Gastrocnemius medialis (tissue), 4 donors: ENCODE results near the gene SAMD1. TPM values are rescaled to one million over a fixed set of nuclear protein-coding genes. Genes with fewer than 3 reads are reported as not detected.

ENCODE experiments used
- ATAC-seq, 2 donors: fragments of 150-250 bp; one replicate each; pipeline ENCODE4 v1.9.1; 2016
- DNase-seq, 2 donors: peaks; one replicate each; pipeline ENCODE4 v3.0.0-alpha.2; 2019
- H3K27ac ChIP-seq, 4 donors: fragments of 200-600 bp; sonication (generic); 1 replicate in 1 of 4; 2 replicates in 3 of 4; pipeline ENCODE4 v1.5.1; 2016 to 2018; ENCODE audit warnings: mild to moderate bottlenecking in 2 of 4, moderate library complexity in 1 of 4
- H3K27me3 ChIP-seq, 3 donors: fragments of 200-600 bp; sonication (generic) in 2 of 3; 1 replicate in 1 of 3; 2 replicates in 2 of 3; pipeline versions ENCODE4 v1.5.1 to v1.6.0; 2016 to 2019; ENCODE audit warnings: mild to moderate bottlenecking in 1 of 3, moderate library complexity in 1 of 3
- H3K36me3 ChIP-seq, 2 donors: fragments of 200-600 bp; sonication (generic) in 1 of 2; one replicate each; pipeline ENCODE4 v1.5.1; 2017 to 2018
- H3K4me1 ChIP-seq, 2 donors: fragments of 200-600 bp; sonication (generic) in 1 of 2; one replicate each; pipeline ENCODE4 v1.5.1; 2016 to 2017; ENCODE audit warnings: mild to moderate bottlenecking in 2 of 2
- H3K4me3 ChIP-seq, 4 donors: fragments of 200-600 bp; sonication (generic) in 3 of 4; 1 replicate in 1 of 4; 2 replicates in 3 of 4; pipeline ENCODE4 v1.5.1; 2016 to 2019; ENCODE audit warnings: mild to moderate bottlenecking in 2 of 4
- H3K9me3 ChIP-seq, 3 donors: fragments of 200-600 bp; sonication (generic) in 2 of 3; 1 replicate in 1 of 3; 2 replicates in 2 of 3; pipeline ENCODE4 v1.5.1; 2016 to 2019
- CTCF ChIP-seq, 5 experiments: fragments of 450-650 bp in 3 of 5; fragments of 200-600 bp in 2 of 5; sonication (generic) in 2 of 5; IDR thresholded peaks in 4 of 5; conservative IDR thresholded peaks in 1 of 5; 1 replicate in 4 of 5; 2 replicates in 1 of 5; pipeline ENCODE4 v1.5.1; 2016 to 2019; ENCODE audit warnings: antibody characterized with exemption in 5 of 5, mild to moderate bottlenecking in 3 of 5, moderate library complexity in 3 of 5
- POLR2A ChIP-seq, 2 donors: fragments of 450-650 bp; IDR thresholded peaks; one replicate each; pipeline ENCODE4 v1.6.1; 2017; ENCODE audit warnings: antibody characterized with exemption in 2 of 2, mild to moderate bottlenecking in 2 of 2, moderate library complexity in 2 of 2
- in situ Hi-C, 4 donors: fragments of 200-750 bp; cut with MboI; loops; one replicate each; pipeline versions ENCODE4 v1.15.0 to v1.8.0; 2017; ENCODE audit warnings: low sequenced_read_pairs in 4 of 4
- intact Hi-C: fragments of 100-400 bp; cut with DNase I; formaldehyde crosslinking; loops from one replicate; pipeline ENCODE4 v1.15.1; 2023; ENCODE audit warnings: low total_unique reads
- total RNA-seq, 4 donors: library from RNA; depleted of rRNA; stranded (reverse); fragments of >200 nt; gene quantifications; one replicate each; pipeline versions ENCODE4 v1.1.0 to v1.2.3, GENCODE V29; 2016

Gene SAMD1
- total RNA-seq, 4 donors from 2014 or later, result 15.1 to 71.8 (median 40.2) TPM

- Histone ChIP-seq H3K27me3 (no peaks in the 10 kb centered on the region), H3K9me3 (no peaks in the 10 kb centered on the region), H3K4me1 (peaks cover 17 to 18% of the 10 kb centered on the region in 2 donors), H3K27ac (peak overlapping the region; percentile 80 to 98 (median 94)), H3K36me3 (no peaks in the 10 kb centered on the region), H3K4me3 (peak overlapping the region; percentile 62 to 97 (median 93))
- TF ChIP-seq POLR2A (IDR thresholded peaks at IDR 0.05) (no peak), CTCF (IDR thresholded peaks at IDR 0.05 in 4 of 5, conservative IDR thresholded peaks at IDR 0.05 in 1 of 5) (no peak)
- DNase-seq, result no peak
- in situ Hi-C loops, result loop anchor here in 2 of 4 donors (5.0 to 10.0 kb wide), 2 partner anchors 35 to 297 kb away; partner anchors contain the start of gene PRKACA (in 1 of the 2)
- intact Hi-C loops, result loop anchor here (2.0 kb wide), 1 partner anchor 55 kb away; the partner anchor contains the start of gene ASF1B
- peak in 1 of 2 donors; percentile 32 for ATAC-seq
Measured at GRCh38 chr19:14081797-14082674, 8.5 kb downstream of the SAMD1 start.

GRCh38 chr19:14080887-14081796 is 9.4 kb downstream of the SAMD1 start:
- no peaks in the 10 kb centered on the region for H3K27me3 ChIP-seq
- H3K27ac ChIP-seq, result peak overlapping the region; percentile 80 to 98 (median 94)
- intact Hi-C loops (loop anchor here (2.0 kb wide), 1 partner anchor 56 kb away; the partner anchor contains the start of gene ASF1B), in situ Hi-C loops (loop anchor here in 2 of 4 donors (5.0 to 10.0 kb wide), 2 partner anchors 36 to 296 kb away; partner anchors contain the start of gene PRKACA (in 1 of the 2))
- H3K36me3 ChIP-seq, result no peaks in the 10 kb centered on the region
- H3K9me3 ChIP-seq, result no peaks in the 10 kb centered on the region
- peak; percentile 72 to 76 for TF ChIP-seq POLR2A (IDR thresholded peaks at IDR 0.05)
- TF ChIP-seq CTCF (IDR thresholded peaks at IDR 0.05 in 4 of 5, conservative IDR thresholded peaks at IDR 0.05 in 1 of 5), result no peak
- DNase-seq, result peak; percentile 98 to 99
- peaks cover 17 to 18% of the 10 kb centered on the region in 2 donors for H3K4me1 ChIP-seq
- H3K4me3 ChIP-seq, result peak overlapping the region; percentile 62 to 97 (median 93)
- ATAC-seq, result peak; percentile 98 to 100

- H3K4me3 ChIP-seq, result no peak overlapping the region
- no peak for ATAC-seq
- H3K9me3 ChIP-seq, result no peaks in the 10 kb centered on the region
- H3K4me1 ChIP-seq, result peaks cover 30 to 35% of the 10 kb centered on the region in 2 donors
- no peaks in the 10 kb centered on the region for H3K27me3 ChIP-seq
- intact Hi-C loops (loop anchor here (10.0 kb wide), 1 partner anchor 484 kb away; no protein-coding TSS in a partner anchor), in situ Hi-C loops (loop anchor here in 1 of 4 donors (10.0 kb wide), 1 partner anchor 204 kb away; the partner anchor contains the start of gene NANOS3)
- H3K36me3 ChIP-seq, result no peaks in the 10 kb centered on the region
- TF ChIP-seq POLR2A (IDR thresholded peaks at IDR 0.05), result no peak
- TF ChIP-seq CTCF (IDR thresholded peaks at IDR 0.05 in 4 of 5, conservative IDR thresholded peaks at IDR 0.05 in 1 of 5), result no peak
- H3K27ac ChIP-seq, result no peak overlapping the region
- DNase-seq, result no peak
Measured at GRCh38 chr19:14078411-14078810, 12.1 kb downstream of the SAMD1 start.
